ENCODE measurements around the gene WSB2. TPM values are rescaled to one million over a fixed set of nuclear protein-coding genes. Genes with fewer than 3 reads are reported as not detected.

Gene WSB2
- total and polyA plus RNA-seq, 9 of the 15 experiments (the other 6 are each of a cell fraction or from before 2014, with no cell fraction given): 31.4 to 77.6 (median 52.6) TPM

DNA sequence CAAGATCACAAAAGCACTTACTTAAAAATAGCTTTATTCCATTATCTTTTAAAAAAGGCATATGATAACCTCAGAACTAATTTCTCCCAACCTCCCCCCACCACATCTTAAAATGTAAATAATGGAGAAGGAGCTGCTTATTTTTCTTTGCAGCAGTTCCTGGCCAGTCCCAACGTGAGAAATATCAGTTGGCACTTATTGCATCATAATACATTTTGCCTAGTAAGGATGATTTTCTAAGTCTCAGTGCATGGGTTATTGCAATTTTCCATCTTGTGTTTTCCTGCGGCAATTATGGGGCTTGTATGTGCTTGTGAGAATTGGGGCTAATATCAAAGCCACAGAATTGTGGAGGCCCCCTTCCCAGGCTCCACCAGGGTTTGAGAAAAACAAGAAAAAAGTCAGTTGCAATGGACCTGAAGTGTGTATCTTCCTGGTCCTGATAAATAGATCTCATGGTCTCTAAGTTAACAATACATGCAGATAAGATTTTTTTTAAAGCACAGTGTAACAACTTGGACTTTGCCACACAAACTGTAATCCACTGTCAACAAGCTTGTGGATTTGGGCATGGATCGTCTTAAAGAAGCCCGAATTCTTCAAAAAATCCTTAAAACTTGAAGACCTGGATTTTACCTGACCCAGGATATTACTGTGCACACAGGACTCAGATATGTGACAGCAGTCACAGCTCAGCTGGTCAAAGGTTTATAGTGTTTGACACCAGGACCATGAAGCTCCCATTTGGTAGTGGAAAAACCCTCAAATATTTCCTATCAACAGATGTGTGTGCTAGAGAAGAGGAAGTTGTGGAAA lies 2.8 kb upstream of the WSB2 start (continued):
- TF ChIP-seq, protein P1, sequence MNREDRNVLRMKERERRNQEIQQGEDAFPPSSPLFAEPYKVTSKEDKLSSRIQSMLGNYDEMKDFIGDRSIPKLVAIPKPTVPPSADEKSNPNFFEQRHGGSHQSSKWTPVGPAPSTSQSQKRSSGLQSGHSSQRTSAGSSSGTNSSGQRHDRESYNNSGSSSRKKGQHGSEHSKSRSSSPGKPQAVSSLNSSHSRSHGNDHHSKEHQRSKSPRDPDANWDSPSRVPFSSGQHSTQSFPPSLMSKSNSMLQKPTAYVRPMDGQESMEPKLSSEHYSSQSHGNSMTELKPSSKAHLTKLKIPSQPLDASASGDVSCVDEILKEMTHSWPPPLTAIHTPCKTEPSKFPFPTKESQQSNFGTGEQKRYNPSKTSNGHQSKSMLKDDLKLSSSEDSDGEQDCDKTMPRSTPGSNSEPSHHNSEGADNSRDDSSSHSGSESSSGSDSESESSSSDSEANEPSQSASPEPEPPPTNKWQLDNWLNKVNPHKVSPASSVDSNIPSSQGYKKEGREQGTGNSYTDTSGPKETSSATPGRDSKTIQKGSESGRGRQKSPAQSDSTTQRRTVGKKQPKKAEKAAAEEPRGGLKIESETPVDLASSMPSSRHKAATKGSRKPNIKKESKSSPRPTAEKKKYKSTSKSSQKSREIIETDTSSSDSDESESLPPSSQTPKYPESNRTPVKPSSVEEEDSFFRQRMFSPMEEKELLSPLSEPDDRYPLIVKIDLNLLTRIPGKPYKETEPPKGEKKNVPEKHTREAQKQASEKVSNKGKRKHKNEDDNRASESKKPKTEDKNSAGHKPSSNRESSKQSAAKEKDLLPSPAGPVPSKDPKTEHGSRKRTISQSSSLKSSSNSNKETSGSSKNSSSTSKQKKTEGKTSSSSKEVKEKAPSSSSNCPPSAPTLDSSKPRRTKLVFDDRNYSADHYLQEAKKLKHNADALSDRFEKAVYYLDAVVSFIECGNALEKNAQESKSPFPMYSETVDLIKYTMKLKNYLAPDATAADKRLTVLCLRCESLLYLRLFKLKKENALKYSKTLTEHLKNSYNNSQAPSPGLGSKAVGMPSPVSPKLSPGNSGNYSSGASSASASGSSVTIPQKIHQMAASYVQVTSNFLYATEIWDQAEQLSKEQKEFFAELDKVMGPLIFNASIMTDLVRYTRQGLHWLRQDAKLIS (CRISPR knock-in tag; IDR thresholded peaks at IDR 0.05): no peak
- TF ChIP-seq JUNB (CRISPR knock-in tag; conservative IDR thresholded peaks at IDR 0.05) (no peak), CEBPG (CRISPR knock-in tag; IDR thresholded peaks at IDR 0.05) (peak; percentile 90), CEBPG (tag; conservative IDR thresholded peaks at IDR 0.05 in 1 of 2, IDR thresholded peaks at IDR 0.05 in 1 of 2) (peak; percentile 97 to 99), FOXP1 (CRISPR knock-in tag; IDR thresholded peaks at IDR 0.05) (no peak), NCOR1 (IDR thresholded peaks at IDR 0.05) (no peak), PREB (CRISPR knock-in tag; IDR thresholded peaks at IDR 0.05) (no peak), KLF13 (tag; IDR thresholded peaks at IDR 0.05; ENCODE audit: borderline replicate concordance, low read depth) (no peak), ZNF518B (CRISPR knock-in tag; IDR thresholded peaks at IDR 0.05) (no peak), HMG20B (CRISPR knock-in tag; IDR thresholded peaks at IDR 0.05) (no peak), GTF2E2 (tag; IDR thresholded peaks at IDR 0.05) (peak; percentile 6; the same call in 1 of the 2 replicates), ZNF232 (CRISPR knock-in tag; IDR thresholded peaks at IDR 0.05) (no peak)
- TF ChIP-seq, protein P2, sequence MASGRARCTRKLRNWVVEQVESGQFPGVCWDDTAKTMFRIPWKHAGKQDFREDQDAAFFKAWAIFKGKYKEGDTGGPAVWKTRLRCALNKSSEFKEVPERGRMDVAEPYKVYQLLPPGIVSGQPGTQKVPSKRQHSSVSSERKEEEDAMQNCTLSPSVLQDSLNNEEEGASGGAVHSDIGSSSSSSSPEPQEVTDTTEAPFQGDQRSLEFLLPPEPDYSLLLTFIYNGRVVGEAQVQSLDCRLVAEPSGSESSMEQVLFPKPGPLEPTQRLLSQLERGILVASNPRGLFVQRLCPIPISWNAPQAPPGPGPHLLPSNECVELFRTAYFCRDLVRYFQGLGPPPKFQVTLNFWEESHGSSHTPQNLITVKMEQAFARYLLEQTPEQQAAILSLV (tag; IDR thresholded peaks at IDR 0.05): peak; percentile 79
- TF ChIP-seq, protein P3, sequence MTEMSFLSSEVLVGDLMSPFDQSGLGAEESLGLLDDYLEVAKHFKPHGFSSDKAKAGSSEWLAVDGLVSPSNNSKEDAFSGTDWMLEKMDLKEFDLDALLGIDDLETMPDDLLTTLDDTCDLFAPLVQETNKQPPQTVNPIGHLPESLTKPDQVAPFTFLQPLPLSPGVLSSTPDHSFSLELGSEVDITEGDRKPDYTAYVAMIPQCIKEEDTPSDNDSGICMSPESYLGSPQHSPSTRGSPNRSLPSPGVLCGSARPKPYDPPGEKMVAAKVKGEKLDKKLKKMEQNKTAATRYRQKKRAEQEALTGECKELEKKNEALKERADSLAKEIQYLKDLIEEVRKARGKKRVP (CRISPR knock-in tag; IDR thresholded peaks at IDR 0.05): peak; percentile 90
- TF ChIP-seq, protein P4, sequence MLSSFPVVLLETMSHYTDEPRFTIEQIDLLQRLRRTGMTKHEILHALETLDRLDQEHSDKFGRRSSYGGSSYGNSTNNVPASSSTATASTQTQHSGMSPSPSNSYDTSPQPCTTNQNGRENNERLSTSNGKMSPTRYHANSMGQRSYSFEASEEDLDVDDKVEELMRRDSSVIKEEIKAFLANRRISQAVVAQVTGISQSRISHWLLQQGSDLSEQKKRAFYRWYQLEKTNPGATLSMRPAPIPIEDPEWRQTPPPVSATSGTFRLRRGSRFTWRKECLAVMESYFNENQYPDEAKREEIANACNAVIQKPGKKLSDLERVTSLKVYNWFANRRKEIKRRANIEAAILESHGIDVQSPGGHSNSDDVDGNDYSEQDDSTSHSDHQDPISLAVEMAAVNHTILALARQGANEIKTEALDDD (IDR thresholded peaks at IDR 0.05): 0 out of 2 replicates have a peak, but pooled peaks have one; percentile 11

All from K562 (cell line).